Esophagus muscularis mucosa (tissue), 4 donors: ENCODE data around the gene KCNMB2. TPM values are rescaled to one million over a fixed set of nuclear protein-coding genes. Genes with fewer than 3 reads are reported as not detected.

Experiments
- DNase-seq: peaks from one replicate; pipeline ENCODE4 v3.0.0-alpha.2; 2017; ENCODE audit errors: extremely low spot score
- H3K27ac ChIP-seq, 4 donors: fragments of 200-600 bp; sonication (generic); replicated peaks in 1 of 4; 1 replicate in 3 of 4; 2 replicates in 1 of 4; pipeline ENCODE4 v1.5.1; 2016 to 2019; ENCODE audit warnings: mild to moderate bottlenecking in 1 of 4
- H3K27me3 ChIP-seq, 4 donors: fragments of 200-600 bp; sonication (generic); one replicate each; pipeline versions ENCODE4 v1.5.1 to v1.6.0; 2016 to 2019
- H3K36me3 ChIP-seq, 4 donors: fragments of 200-600 bp; sonication (generic); one replicate each; pipeline ENCODE4 v1.5.1; 2016 to 2019
- H3K4me1 ChIP-seq, 4 donors: fragments of 200-600 bp; sonication (generic); one replicate each; pipeline ENCODE4 v1.5.1; 2016 to 2019
- H3K4me3 ChIP-seq, 4 donors: fragments of 200-600 bp; sonication (generic); 1 replicate in 2 of 4; 2 replicates in 2 of 4; pipeline ENCODE4 v1.5.1; 2016 to 2019; ENCODE audit warnings: mild to moderate bottlenecking in 4 of 4, moderate library complexity in 1 of 4
- H3K9me3 ChIP-seq, 4 donors: fragments of 200-600 bp; sonication (generic); 1 replicate in 3 of 4; 2 replicates in 1 of 4; pipeline ENCODE4 v1.5.1; 2016 to 2019
- EP300 ChIP-seq: sonication (generic); formaldehyde crosslinking; IDR thresholded peaks from one replicate; pipeline ENCODE4 v1.6.1; 2017; ENCODE audit warnings: antibody characterized with exemption
- POLR2A ChIP-seq: fragments of 450-650 bp; IDR thresholded peaks from one replicate; pipeline ENCODE4 v1.6.1; 2017; ENCODE audit warnings: antibody characterized with exemption, moderate library complexity, mild to moderate bottlenecking, low read depth
- POLR2AphosphoS5 ChIP-seq, 2 donors: sonication (generic); formaldehyde crosslinking; IDR thresholded peaks; one replicate each; pipeline ENCODE4 v1.6.1; 2017; ENCODE audit warnings: antibody characterized with exemption in 2 of 2
- WGBS: methylation state at CpG from one replicate; pipeline ENCODE4 v1.1.5; 2018; 5-methylcytosine and 5-hydroxymethylcytosine counted together
- intact Hi-C: fragments of 100-400 bp; cut with DNase I; formaldehyde crosslinking; loops from one replicate; pipeline ENCODE4 v1.15.1; 2023
- total RNA-seq, 4 donors: library from RNA; depleted of rRNA; stranded (reverse); fragments of >200 nt; gene quantifications; one replicate each; pipeline versions ENCODE4 v1.1.0 to v1.2.1, GENCODE V29; 2016
- TF ChIP-seq, protein P1 (sequence below), 3 experiments: fragments of 200-600 bp in 2 of 3; fragments of 450-650 bp in 1 of 3; sonication (generic) in 2 of 3; IDR thresholded peaks; one replicate each; pipeline ENCODE4 v1.5.1; 2017 to 2019; ENCODE audit warnings: antibody characterized with exemption in 3 of 3, mild to moderate bottlenecking in 2 of 3, moderate library complexity in 1 of 3

The KCNMB2 gene
- total RNA-seq, 4 donors from 2014 or later = 0.17 to 0.40 TPM; not detected in 2

DNA sequence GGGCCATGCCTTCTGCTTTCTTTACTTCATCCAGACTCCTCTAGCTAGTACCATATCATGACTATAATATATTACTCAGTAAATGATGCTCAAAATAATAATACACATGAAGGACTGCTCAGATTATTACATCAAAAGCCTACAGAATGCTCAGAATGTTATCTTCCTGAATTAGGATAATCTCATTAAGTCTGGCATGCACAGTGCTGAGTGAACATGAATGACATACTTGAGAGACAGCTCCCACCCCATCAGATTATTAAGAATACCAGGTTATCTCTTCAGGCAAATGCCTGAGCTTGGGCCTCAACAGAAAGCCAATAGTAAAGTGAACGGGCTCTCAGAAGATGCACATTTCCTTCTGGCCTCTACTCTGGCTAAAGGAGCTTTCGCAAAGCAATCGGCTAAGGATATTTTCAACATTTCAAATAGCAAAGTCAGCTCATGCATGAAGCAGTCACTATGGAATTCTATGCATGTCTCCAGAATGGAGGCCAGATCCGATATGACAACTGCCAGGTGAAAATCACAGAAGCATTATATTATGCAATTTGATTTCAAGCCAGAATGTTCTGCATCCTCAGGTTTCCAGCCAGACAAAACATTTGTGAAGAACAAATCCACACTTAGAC, 122.6 kb downstream of the KCNMB2 start:
- TF ChIP-seq POLR2AphosphoS5 (IDR thresholded peaks at IDR 0.05) (no peak), POLR2A (no peak), EP300 (no peak)
- TF ChIP-seq, protein P1, sequence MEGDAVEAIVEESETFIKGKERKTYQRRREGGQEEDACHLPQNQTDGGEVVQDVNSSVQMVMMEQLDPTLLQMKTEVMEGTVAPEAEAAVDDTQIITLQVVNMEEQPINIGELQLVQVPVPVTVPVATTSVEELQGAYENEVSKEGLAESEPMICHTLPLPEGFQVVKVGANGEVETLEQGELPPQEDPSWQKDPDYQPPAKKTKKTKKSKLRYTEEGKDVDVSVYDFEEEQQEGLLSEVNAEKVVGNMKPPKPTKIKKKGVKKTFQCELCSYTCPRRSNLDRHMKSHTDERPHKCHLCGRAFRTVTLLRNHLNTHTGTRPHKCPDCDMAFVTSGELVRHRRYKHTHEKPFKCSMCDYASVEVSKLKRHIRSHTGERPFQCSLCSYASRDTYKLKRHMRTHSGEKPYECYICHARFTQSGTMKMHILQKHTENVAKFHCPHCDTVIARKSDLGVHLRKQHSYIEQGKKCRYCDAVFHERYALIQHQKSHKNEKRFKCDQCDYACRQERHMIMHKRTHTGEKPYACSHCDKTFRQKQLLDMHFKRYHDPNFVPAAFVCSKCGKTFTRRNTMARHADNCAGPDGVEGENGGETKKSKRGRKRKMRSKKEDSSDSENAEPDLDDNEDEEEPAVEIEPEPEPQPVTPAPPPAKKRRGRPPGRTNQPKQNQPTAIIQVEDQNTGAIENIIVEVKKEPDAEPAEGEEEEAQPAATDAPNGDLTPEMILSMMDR (IDR thresholded peaks at IDR 0.05) = no peak
- H3K27ac ChIP-seq = no peak overlapping the region
- no peaks in the 10 kb centered on the region for H3K36me3 ChIP-seq
- peaks cover 0 to 4% (median 0%) of the 10 kb centered on the region in 4 donors for H3K4me1 ChIP-seq
- no peaks in the 10 kb centered on the region for H3K27me3 ChIP-seq
- intact Hi-C loops = no loop called here
- WGBS = 58% methylated on average over 4 of the region's 4 CpGs
- no peaks in the 10 kb centered on the region for H3K9me3 ChIP-seq
- H3K4me3 ChIP-seq = no peak overlapping the region
- DNase-seq = no peak

DNA sequence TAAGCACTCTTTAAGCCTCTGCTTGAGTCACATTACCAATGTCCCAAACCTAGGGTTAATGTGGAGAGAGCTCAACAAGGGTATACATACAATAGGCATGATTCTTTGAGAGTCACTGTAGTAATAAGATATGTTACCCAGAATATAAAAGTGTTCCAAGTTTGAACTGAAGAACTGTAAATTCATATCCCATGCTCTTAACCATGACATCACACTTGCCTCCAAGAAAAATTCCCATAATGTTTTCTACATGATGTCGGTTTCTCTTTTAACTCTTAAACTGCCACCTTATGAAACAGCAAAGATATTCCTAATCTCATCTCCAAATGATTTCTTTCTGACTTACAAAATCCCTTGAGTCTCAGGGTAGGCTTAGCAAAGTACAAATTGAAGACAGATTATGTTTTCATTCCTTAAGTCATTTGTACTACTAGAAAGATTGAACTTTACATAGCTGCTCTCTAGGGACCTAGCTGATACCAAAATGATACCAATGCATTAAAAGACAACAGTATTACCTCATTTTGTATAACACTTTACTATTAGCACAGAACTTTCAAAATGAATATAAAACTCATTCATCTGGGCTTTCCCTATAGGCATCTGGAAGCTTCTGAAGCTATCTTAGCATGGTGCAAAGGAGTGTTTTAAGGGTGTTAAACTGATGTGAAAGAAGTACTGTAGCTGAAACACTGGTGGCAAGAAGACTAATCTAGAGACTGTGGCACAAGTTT, 127.1 kb downstream of the KCNMB2 start:
- H3K9me3 ChIP-seq = no peaks in the 10 kb centered on the region
- peaks cover 0 to 4% (median 1%) of the 10 kb centered on the region in 4 donors for H3K4me1 ChIP-seq
- H3K36me3 ChIP-seq = no peaks in the 10 kb centered on the region
- 58% methylated on average over 1 of the region's 1 CpG for WGBS
- no peaks in the 10 kb centered on the region for H3K27me3 ChIP-seq
- intact Hi-C loops = no loop called here
- TF ChIP-seq EP300 (no peak), POLR2AphosphoS5 (IDR thresholded peaks at IDR 0.05) (no peak), POLR2A (no peak)
- TF ChIP-seq, protein P1 (IDR thresholded peaks at IDR 0.05) = no peak
- H3K4me3 ChIP-seq = no peak overlapping the region
- H3K27ac ChIP-seq = no peak overlapping the region
- DNase-seq = no peak

DNA sequence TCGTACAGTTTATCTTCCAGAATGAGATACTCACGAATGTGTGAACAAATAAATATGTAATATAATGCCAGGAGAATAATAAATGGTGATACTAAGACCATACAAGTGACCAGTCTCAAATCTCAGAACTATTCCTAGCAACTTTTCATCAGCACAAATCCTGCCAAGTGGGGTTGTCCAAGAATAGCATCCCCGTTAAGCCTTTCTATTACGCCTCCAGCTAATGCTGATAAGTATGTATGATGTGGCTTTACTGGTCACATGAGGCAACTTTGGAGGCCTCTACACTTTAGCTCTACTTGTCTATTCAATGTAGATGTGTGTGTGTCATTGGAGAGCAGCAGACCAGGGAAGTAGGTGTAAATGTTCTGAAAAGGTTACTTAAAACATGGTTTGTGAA, 129.5 kb downstream of the KCNMB2 start:
- DNase-seq = no peak
- Histone ChIP-seq H3K27ac (no peak overlapping the region), H3K27me3 (no peaks in the 10 kb centered on the region), H3K4me1 (peaks cover 6 to 13% (median 11%) of the 10 kb centered on the region in 4 donors), H3K9me3 (no peaks in the 10 kb centered on the region), H3K4me3 (no peak overlapping the region), H3K36me3 (no peaks in the 10 kb centered on the region)
- intact Hi-C loops = no loop called here
- 31% methylated on average over 4 of the region's 4 CpGs for WGBS
- TF ChIP-seq, protein P1 (IDR thresholded peaks at IDR 0.05) = no peak
- TF ChIP-seq POLR2AphosphoS5 (IDR thresholded peaks at IDR 0.05) = no peak
- TF ChIP-seq EP300 = no peak
- TF ChIP-seq POLR2A = no peak

DNA sequence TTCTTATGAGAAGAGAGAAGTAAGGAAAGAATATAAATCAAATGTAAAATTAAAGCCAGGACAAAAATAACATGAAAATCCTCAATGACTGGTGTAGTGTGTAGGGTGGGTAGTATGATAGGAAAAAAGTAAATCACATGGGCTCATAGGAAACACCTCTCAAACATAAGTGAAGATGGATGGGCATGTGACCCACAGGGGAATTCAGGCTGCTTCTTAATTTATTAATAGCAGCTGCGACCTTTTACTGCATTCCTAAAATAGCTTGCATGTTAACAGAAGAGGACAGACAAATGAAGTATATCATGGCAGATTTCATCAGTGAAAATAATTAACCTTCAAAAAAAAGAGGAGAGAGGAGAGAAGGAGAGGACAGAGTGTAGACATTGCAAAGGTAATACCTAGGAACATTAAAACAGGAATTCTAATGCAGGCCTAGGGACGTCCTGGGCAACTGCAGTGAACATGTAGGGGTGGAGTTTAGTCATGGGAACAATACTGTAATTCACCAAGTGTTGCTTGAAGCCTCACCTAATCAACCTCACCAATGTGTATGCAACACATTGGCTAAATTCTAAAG, 132.9 kb downstream of the KCNMB2 start:
- no peaks in the 10 kb centered on the region for H3K9me3 ChIP-seq
- TF ChIP-seq, protein P1 (IDR thresholded peaks at IDR 0.05) = no peak
- TF ChIP-seq EP300 = no peak
- intact Hi-C loops = no loop called here
- no peak overlapping the region for H3K27ac ChIP-seq
- H3K27me3 ChIP-seq = no peaks in the 10 kb centered on the region
- no peak overlapping the region for H3K4me3 ChIP-seq
- no peak for DNase-seq
- no peaks in the 10 kb centered on the region for H3K36me3 ChIP-seq
- 12% methylated on average over 2 of the region's 2 CpGs for WGBS
- H3K4me1 ChIP-seq = peaks cover 19 to 26% (median 23%) of the 10 kb centered on the region in 4 donors
